NCI-H510A treated with DMSO at 0.1 percent for 48 hours (cell line): ENCODE results near the gene ABCC10.
"Not testable (repeated sequence)": the region's sequence is repeated elsewhere in the genome, so short reads cannot be mapped to it uniquely, and the experiment has no call there.

Experiments
- DNase-seq: peaks from one replicate; lab custom pipeline; 2025; lab: John Stamatoyannopoulos, UW

ABCC10 gene

GRCh38 chr6:43444582-43444981 is 17.2 kb downstream of the ABCC10 start:
- DNase-seq, result no peak

- no peak for DNase-seq
Observed at GRCh38 chr6:43445576-43445975, 18.2 kb downstream of the ABCC10 start.

- no peak for DNase-seq
Observed at GRCh38 chr6:43447604-43448003, 20.3 kb downstream of the ABCC10 start.

- DNase-seq, result no peak
Observed at GRCh38 chr6:43448916-43449315, 21.6 kb downstream of the ABCC10 start.

DNA sequence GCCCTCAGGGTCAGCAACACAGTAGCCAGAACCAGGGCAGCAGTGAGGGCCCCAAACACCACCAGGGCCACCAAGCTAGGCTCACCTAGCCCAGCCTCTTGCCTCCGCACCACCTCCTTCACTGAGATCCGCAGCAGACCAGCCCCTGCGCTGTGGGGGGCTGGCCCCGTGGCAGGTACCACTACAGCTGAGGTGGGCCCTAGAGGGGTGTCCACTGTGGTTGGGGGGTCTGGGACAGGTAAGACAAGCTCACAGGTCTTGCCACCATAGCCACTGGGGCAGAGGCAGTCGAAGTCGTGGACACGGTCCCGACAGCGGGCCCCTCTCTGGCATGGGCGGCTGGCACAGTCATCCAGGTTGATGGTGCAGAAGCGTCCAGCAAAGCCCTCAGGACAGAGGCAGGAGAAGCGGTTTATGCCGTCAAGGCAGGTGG is 23.4 kb downstream of the ABCC10 start:
- no peak for DNase-seq

- no peak for DNase-seq
Observed at GRCh38 chr6:43451348-43451747, 24.0 kb downstream of the ABCC10 start.

DNA sequence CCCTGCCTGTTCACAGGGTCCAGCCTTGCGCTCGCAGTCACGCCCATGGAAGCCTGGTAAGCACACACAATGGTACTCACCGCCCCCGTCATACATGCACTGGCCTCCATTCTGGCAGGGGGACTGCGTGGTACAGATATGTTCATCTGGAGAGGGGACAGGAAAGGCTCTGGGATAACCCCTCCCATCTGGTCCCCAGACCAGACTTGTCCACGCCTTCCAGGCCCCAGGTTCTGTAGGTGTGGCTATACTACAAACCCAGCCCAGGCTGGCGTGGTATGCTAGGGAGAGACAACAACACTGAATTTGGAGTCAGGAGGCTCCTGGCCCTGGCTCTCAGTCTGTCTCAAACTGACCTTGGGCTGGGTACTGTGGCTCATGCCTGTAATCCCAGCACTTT is 24.6 kb downstream of the ABCC10 start:
- no peak for DNase-seq

DNA sequence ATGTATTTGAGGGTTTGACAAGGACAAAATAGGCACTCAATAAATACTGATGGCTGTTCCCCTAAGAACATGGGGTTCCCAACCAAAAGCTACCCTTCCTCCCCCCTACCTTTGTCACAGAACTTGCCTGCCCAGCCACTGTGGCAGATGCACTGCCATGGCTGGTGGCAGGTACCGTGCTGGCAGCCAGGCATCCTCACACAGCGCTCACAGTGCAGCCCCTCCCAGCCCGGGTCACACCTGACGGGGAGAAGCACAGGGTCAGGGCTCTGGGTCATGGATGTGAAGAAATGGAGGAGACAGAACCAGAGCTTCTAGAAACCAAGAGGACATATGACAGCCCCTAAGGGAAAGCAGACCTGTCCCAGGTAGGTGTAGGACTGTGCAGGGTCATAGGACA is 25.6 kb downstream of the ABCC10 start:
- DNase-seq, result no peak

DNA sequence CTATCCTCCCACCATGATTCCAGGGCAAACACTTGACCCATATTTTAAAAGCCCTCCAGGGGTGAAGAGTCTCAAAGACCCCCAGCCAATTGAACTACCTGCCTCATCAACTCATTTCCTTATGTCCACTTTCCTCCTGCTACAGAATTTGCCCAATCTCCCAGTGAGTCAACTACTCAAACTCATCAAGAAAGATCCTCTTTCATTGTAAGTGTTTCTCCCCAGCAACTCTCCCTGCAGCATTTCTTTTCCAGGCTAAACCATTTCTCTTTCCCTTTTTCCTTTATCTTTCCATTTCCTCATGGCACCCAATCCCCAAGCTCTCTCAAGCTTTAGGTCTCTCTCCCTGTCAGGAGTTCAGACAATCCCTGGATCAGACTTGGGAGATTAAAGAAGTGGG is 26.5 kb downstream of the ABCC10 start:
- DNase-seq, result no peak

DNA sequence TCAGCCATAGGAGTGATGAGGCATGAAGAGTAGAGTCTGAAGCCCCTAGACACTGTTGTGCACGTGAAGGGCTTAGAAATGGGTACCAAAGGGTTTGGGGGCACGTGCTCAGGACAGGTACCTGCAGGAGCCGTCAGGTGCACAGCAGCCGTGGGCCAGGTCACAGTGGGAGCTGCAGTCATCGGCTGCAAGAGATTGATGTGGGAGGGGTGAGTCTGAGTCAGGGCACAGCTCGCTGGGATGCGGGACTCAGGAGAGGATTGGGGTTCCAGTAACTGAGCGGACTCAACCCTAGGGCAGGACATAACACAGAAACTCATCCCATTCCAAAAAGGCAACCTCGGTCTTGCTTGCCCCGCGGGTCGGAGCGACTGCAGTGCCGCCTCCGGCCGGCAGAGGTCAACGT is 27.0 kb downstream of the ABCC10 start:
- peak; percentile 60 for DNase-seq

DNA sequence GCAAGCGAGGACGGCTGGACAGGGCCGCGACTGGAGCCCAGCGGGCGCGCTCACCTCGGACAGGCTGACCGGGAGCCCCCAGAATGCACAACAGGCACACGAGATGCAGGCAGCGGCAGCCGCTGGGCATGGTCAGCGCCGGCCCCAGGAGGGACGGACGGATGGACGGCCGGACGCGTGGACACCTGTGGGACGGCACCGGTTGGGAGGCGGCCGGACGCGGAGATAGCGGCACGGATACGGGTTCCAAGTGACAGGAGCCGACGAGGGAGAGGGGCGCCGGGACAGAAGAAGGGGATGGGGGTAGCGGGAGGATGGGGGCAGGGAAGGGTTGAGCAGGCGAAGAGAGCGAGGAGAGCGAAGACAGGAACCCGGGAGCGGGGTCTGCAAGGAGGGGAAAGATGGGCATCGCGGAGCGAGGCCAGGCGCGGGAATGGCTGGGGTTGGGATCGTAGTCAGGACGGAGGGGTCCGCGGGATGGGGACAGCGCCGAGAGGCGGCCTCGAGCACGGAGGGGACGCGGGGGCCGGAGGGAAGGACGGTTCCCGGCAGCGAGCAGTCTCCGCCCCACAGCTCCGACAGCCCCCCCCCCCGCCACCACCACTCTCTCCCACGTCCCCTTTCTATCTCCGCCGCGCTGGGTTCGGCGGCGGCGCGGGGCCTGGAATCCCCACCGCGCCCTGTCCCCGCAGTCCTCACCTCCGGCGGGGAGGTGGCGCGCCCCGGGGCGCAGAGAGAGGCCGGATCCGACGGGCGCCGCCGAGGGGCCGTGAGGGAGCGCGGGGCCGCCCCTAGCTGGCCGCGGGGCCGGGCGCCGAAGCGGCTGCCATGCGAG is 27.6 kb downstream of the ABCC10 start:
- no peak for DNase-seq

- peak; percentile 37 for DNase-seq
Observed at GRCh38 chr6:43455531-43456428, 28.4 kb downstream of the ABCC10 start, which contains the start of gene DLK2. Gene DLK2 (minus strand): TSS chr6:43455548. CDS start chr6:43454825, 723 bp downstream.

DNA sequence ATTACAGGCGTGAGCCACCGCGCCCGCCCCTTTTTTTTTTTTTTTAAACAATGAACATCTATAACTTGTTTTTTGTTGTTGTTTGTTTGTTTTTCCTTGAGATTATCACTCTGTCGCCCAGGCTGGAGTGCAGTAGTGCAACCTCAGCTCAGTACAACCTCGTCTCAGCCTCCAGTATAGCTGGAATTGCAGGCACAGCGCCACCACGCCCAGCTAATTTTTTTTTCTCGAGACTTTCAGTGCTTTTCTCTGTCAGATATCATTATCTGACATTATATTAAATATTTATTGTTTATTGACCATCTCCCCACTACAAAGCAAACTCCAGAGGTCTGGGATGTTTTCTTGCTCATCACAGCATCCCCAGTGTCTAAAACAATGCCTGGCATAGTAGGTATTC is 30.3 kb downstream of the ABCC10 start:
- no peak for DNase-seq

DNA sequence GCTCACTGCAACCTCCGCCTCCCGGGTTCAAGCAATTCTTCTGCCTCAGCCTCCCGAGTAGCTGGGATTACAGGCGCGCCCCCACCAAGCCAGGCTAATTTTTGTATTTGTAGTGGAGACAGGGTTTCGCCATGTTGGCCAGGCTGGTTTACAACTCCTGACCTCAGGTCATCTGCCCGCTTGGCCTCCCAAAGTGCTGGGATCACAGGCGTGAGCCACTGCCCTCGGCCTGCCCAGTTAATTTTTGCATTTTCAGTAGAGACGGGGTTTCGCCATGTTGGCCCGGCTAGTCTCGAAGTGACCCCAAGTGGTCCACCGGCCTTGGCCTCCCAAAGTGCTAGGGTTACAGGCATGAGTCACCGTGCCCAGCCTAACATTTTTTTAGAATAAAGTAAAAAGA is 30.8 kb downstream of the ABCC10 start:
- not testable (repeated sequence) for DNase-seq

DNA sequence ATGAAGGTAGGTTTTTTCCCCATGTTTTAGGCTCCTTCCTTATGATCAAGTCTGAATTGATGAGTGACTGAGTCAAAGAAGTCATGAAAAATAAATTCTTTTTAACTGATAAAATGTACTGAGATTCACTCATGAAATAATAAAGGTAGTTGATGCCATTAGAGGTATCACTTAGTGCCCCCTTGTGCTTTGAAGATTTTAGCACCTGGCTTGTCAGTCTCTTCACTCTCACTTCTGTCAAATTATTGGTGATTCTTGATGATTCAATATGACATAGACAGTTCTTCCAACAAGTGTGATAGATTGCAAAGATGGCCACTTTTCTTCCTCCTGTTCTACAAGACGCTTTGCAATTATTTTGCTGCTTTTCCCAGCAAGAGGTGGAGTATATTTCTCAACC is 32.2 kb downstream of the ABCC10 start:
- DNase-seq, result no peak

GRCh38 chr6:43460032-43460431 is 32.7 kb downstream of the ABCC10 start:
- DNase-seq, result no peak

DNA sequence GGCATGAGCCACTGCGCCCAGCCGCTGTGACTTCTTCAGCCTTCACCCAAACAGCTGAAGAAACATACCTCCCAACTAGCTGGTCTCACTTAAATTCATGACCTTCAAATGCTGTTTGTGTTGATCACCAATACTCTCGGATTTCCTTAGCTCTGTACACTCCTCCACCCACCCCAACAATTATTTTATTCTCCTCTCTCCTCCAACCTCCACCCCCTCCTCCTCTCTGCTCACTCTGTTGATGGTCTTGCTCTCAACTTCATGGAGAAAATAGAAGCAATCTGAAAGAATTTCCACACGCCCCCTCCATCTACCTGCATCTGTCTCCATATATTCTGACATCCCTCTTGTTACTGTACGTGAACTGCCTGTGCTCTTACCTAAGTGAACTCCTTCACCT is 34.6 kb downstream of the ABCC10 start:
- no peak for DNase-seq

DNA sequence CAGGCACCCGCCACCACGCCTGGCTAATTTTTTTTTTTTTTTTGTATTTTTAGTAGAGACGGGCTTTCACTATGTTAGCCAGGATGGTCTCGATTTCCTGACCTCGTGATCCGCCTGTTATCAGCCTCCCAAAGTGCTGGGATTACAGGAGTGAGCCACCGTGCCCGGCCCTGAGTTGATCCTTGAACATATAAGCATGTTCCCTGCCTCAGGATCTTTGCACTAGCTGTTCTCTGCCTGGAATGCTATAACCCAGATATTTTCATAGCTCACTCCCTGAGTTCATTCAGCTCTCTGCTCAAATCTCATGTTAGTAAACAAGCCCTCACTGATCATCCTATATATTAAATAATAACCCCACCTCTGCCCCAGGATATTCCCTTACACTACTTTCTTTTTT is 37.0 kb downstream of the ABCC10 start:
- no peak for DNase-seq

DNA sequence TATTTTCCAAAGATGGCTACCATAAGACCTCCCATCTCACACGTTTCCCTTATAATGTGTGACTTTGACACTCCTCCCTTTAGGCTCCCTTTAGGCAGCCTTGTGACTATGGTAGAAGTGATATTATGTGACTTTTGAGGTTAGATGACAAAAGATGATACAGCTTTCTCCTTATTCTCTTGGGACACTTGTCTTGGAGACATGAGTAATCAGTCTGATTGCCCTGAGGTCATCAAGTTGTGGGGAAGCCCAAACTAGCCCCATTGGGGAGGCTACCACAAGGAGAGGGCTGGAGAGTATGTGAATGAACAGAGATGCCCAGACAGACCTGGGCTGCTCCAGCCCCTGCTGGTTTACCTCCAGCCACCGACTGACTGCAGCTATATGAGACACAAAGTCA is 38.6 kb downstream of the ABCC10 start:
- DNase-seq, result no peak

DNA sequence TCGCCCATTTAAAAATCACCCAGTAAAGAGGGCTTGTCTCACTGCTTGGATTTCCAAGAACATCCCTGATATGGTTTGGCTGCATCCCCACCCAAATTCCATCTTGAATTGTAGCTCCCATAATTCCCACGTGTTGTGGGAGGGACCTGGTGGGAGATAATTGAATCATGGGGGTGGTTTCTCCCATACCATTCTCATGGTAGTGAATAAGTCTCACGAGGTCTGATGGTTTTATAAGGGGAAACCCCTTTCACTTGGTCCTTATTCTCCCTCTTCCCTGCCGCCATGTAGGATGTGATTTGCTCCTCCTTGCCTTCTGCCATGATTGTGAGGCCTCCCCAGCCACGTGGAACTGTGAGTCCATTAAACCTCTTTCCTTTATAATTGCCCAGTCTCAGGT is 39.9 kb downstream of the ABCC10 start:
- DNase-seq, result not testable (repeated sequence)

- DNase-seq, result no peak
Observed at GRCh38 chr6:43467752-43468151, 40.4 kb downstream of the ABCC10 start.

GRCh38 chr6:43468240-43468639 is 40.9 kb downstream of the ABCC10 start:
- DNase-seq, result no peak
